H1 (cell line): Measurements from ENCODE around the gene THEM5. TPM values are rescaled to one million over a fixed set of nuclear protein-coding genes. Genes with fewer than 3 reads are reported as not detected.
A peak's percentile ranks its signal among the peaks of the same experiment; 100 is the strongest.

Experiments used
- CTCF ChIA-PET: fragments of 300-600 bp; sonication (Branson Sonifier 250); formaldehyde crosslinking; loops from one replicate; lab custom pipeline; 2021; ENCODE audit not compliant: partially characterized antibody; lab: Charles Lee
- POLR2A ChIA-PET: fragments of 300-600 bp; sonication (Branson Sonifier 250); formaldehyde crosslinking; loops from one replicate; lab custom pipeline; 2021; ENCODE audit warnings: inconsistent platforms; ENCODE audit not compliant: partially characterized antibody; lab: Charles Lee
- DNase-seq, 2 experiments: peaks; one replicate each; pipeline versions ENCODE4 v3.0.0 to v3.0.0-alpha.2; 2010 to 2022; ENCODE audit warnings: low spot score in 2 of 2, low read depth in 1 of 2, mixed read lengths in 1 of 2
- FAIRE-seq: peaks from 2 replicates; lab custom pipeline; 2011; peaks lifted over from hg19 to GRCh38; lab: Jason Lieb, UNC
- H2AFZ ChIP-seq: 2 replicates; pipeline ENCODE4 v1.8.1; 2012; ENCODE audit warnings: low read length, inconsistent platforms
- H2AK5ac ChIP-seq: 2 replicates; pipeline ENCODE4 v1.6.1; 2013; ENCODE audit warnings: low read depth, low read length
- H2BK120ac ChIP-seq: replicated peaks from 2 replicates; pipeline ENCODE3; 2013; ENCODE audit warnings: low read depth, low read length, inconsistent platforms
- H2BK12ac ChIP-seq: 2 replicates; pipeline ENCODE4 v1.6.1; 2013; ENCODE audit warnings: low read depth, low read length
- H2BK15ac ChIP-seq: 2 replicates; pipeline ENCODE4 v1.6.1; 2013; ENCODE audit warnings: low read length
- H2BK20ac ChIP-seq: 2 replicates; pipeline ENCODE4 v1.6.1; 2013; ENCODE audit warnings: low read length
- H2BK5ac ChIP-seq: 2 replicates; pipeline ENCODE4 v1.6.1; 2013; ENCODE audit warnings: low read depth, low read length
- H3K14ac ChIP-seq: 2 replicates; pipeline ENCODE4 v1.6.1; 2013; ENCODE audit warnings: inconsistent platforms; ENCODE audit not compliant: insufficient read length
- H3K18ac ChIP-seq: 2 replicates; pipeline ENCODE4 v1.6.1; 2013; ENCODE audit warnings: low read length; ENCODE audit errors: extremely low read depth
- H3K23ac ChIP-seq: 2 replicates; pipeline ENCODE4 v1.6.1; 2013; ENCODE audit warnings: inconsistent platforms; ENCODE audit not compliant: insufficient read length
- H3K23me2 ChIP-seq: 2 replicates; pipeline ENCODE4 v1.6.1; 2013; ENCODE audit warnings: low read depth, low read length
- H3K27ac ChIP-seq: 2 replicates; pipeline ENCODE4 v1.6.1; 2011; ENCODE audit warnings: low read depth, low read length, inconsistent platforms
- H3K27me3 ChIP-seq, 4 experiments: replicated peaks in 1 of 4; 1 replicate in 1 of 4; 2 replicates in 3 of 4; pipeline versions ENCODE4 v1.6.1 to v1.8.1; 2011 to 2013; ENCODE audit warnings: low read length in 3 of 4, mild to moderate bottlenecking in 3 of 4, inconsistent platforms in 2 of 4, mixed read lengths in 2 of 4, moderate library complexity in 1 of 4; ENCODE audit not compliant: control insufficient read depth in 3 of 4, insufficient read depth in 3 of 4; ENCODE audit errors: extremely low read depth in 1 of 4
- H3K36me3 ChIP-seq, 4 experiments: 2 replicates each; pipeline versions ENCODE4 v1.6.1 to v1.8.1; 2011 to 2013; ENCODE audit warnings: mild to moderate bottlenecking in 4 of 4, low read length in 3 of 4, moderate library complexity in 2 of 4, control low read depth in 1 of 4, inconsistent platforms in 1 of 4; ENCODE audit not compliant: insufficient read depth in 4 of 4, control insufficient read depth in 2 of 4
- H3K4ac ChIP-seq: replicated peaks from 2 replicates; pipeline ENCODE3; 2013; ENCODE audit warnings: low read length, low read depth, mixed read lengths, inconsistent platforms; ENCODE audit not compliant: insufficient read length
- H3K4me1 ChIP-seq, 4 experiments: replicated peaks in 1 of 4; 1 replicate in 1 of 4; 2 replicates in 3 of 4; pipeline versions ENCODE4 v1.6.1 to v1.8.1; 2011 to 2013; ENCODE audit warnings: low read length in 3 of 4, inconsistent platforms in 2 of 4, mixed read lengths in 1 of 4; ENCODE audit not compliant: insufficient read depth in 4 of 4, control insufficient read depth in 3 of 4
- H3K4me2 ChIP-seq, 2 experiments: 2 replicates each; pipeline versions ENCODE4 v1.6.1 to v1.8.1; 2011 to 2013; ENCODE audit warnings: low read depth in 2 of 2, low read length in 2 of 2, control low read depth in 1 of 2, inconsistent platforms in 1 of 2, mild to moderate bottlenecking in 1 of 2; ENCODE audit not compliant: insufficient read depth in 1 of 2
- H3K4me3 ChIP-seq, 4 experiments: fragments of 200-600, 300-600 bp in 1 of 4; sonication (generic), shearing (Covaris generic), sonication (Bioruptor Twin) in 1 of 4; 2 replicates each; pipeline versions ENCODE4 v1.5.1 to v1.8.1; 2011 to 2016; ENCODE audit warnings: low read length in 4 of 4, low read depth in 3 of 4, control low read depth in 2 of 4, inconsistent platforms in 2 of 4, mild to moderate bottlenecking in 2 of 4, mixed read lengths in 1 of 4, moderate library complexity in 1 of 4; ENCODE audit not compliant: insufficient read depth in 2 of 4; ENCODE audit errors: extremely low read depth in 1 of 4
- H3K56ac ChIP-seq: replicated peaks from 2 replicates; pipeline ENCODE3; 2013; ENCODE audit warnings: low read depth, mild to moderate bottlenecking, mixed read lengths, low read length, inconsistent platforms; ENCODE audit not compliant: insufficient read length
- H3K79me1 ChIP-seq: 2 replicates; pipeline ENCODE4 v1.6.1; 2013; ENCODE audit warnings: low read depth, low read length, control low read depth
- H3K79me2 ChIP-seq, 2 experiments: 2 replicates each; pipeline versions ENCODE4 v1.6.1 to v1.8.1; 2012 to 2013; ENCODE audit warnings: low read length in 2 of 2, mild to moderate bottlenecking in 2 of 2, inconsistent platforms in 1 of 2; ENCODE audit not compliant: insufficient read depth in 2 of 2, control insufficient read depth in 1 of 2
- H3K9ac ChIP-seq, 4 experiments: replicated peaks in 1 of 4; 1 replicate in 1 of 4; 2 replicates in 3 of 4; pipeline versions ENCODE4 v1.6.1 to v1.8.1; 2011 to 2013; ENCODE audit warnings: low read depth in 3 of 4, low read length in 3 of 4, control low read depth in 2 of 4, mild to moderate bottlenecking in 2 of 4, moderate library complexity in 2 of 4, inconsistent platforms in 1 of 4; ENCODE audit errors: extremely low read depth in 1 of 4
- H3K9me3 ChIP-seq, 2 experiments: 2 replicates each; pipeline versions ENCODE4 v1.6.1 to v1.8.1; 2012 to 2013; ENCODE audit warnings: mild to moderate bottlenecking in 2 of 2, moderate library complexity in 2 of 2, control low read depth in 1 of 2, inconsistent platforms in 1 of 2, low read depth in 1 of 2, low read length in 1 of 2, mixed read lengths in 1 of 2; ENCODE audit not compliant: insufficient read depth in 2 of 2
- H4K20me1 ChIP-seq, 2 experiments: replicated peaks in 1 of 2; 2 replicates each; pipeline versions ENCODE3 to v1.8.1; 2011 to 2013; ENCODE audit warnings: inconsistent platforms in 2 of 2, low read length in 2 of 2, mild to moderate bottlenecking in 1 of 2; ENCODE audit not compliant: insufficient read depth in 2 of 2, control insufficient read depth in 1 of 2
- H4K5ac ChIP-seq: 2 replicates; pipeline ENCODE4 v1.6.1; 2013; ENCODE audit warnings: low read length, low read depth, mixed read lengths, inconsistent platforms; ENCODE audit not compliant: insufficient read length
- H4K8ac ChIP-seq: 2 replicates; pipeline ENCODE4 v1.8.0; 2013; ENCODE audit warnings: mild to moderate bottlenecking, moderate library complexity, low read length, inconsistent platforms; ENCODE audit not compliant: insufficient read depth; ENCODE audit errors: extremely low read depth
- H4K91ac ChIP-seq: replicated peaks from 2 replicates; pipeline ENCODE3; 2013; ENCODE audit warnings: low read length, mixed read lengths, inconsistent platforms; ENCODE audit not compliant: insufficient read length
- ASH2L ChIP-seq: fragments of 200-600, 300-600 bp; sonication (generic); IDR thresholded peaks from one replicate; pipeline ENCODE4 v1.7.1; 2017; ENCODE audit warnings: low read length
- BACH1 ChIP-seq: IDR thresholded peaks from 2 replicates; pipeline ENCODE4 v1.6.1; 2012; ENCODE audit warnings: low read length, improper control_type of control experiment
- CBX8 ChIP-seq: fragments of 300-800, 300-1000 bp; sonication (generic); IDR thresholded peaks from 2 replicates; pipeline ENCODE4 v1.7.1; 2016; ENCODE audit warnings: low read depth, low read length, borderline replicate concordance
- CREB1 ChIP-seq: IDR thresholded peaks from 2 replicates; pipeline ENCODE4 v1.6.1; 2012; ENCODE audit warnings: inconsistent platforms
- HDAC6 ChIP-seq: IDR thresholded peaks from one replicate; pipeline ENCODE4 v1.7.1; 2012; ENCODE audit warnings: low read depth, mild to moderate bottlenecking, inconsistent platforms, low read length, moderate library complexity
- JUND ChIP-seq: IDR thresholded peaks from 2 replicates; pipeline ENCODE4 v1.6.1; 2011; ENCODE audit warnings: mild to moderate bottlenecking, improper control_type of control experiment, low read length
- KDM1A ChIP-seq: fragments of 200-600, 300-600 bp; sonication (generic); IDR thresholded peaks from 2 replicates; pipeline ENCODE4 v1.7.1; 2016; ENCODE audit warnings: mild to moderate bottlenecking, low read length, borderline replicate concordance
- KDM5A ChIP-seq: fragments of 200-600 bp; IDR thresholded peaks from 2 replicates; pipeline ENCODE4 v1.7.1; 2012; ENCODE audit warnings: mild to moderate bottlenecking, low read length, inconsistent platforms, mixed read lengths
- PHF8 ChIP-seq: fragments of 200-600 bp; sonication (generic); conservative IDR thresholded peaks from 2 replicates; pipeline ENCODE4 v1.7.1; 2012; ENCODE audit warnings: low read depth, mild to moderate bottlenecking, inconsistent platforms, low read length, moderate library complexity
- POLR2A ChIP-seq, 2 experiments: IDR thresholded peaks; 1 replicate in 1 of 2; 2 replicates in 1 of 2; pipeline ENCODE4 v1.6.1; 2011; ENCODE audit warnings: low read depth in 2 of 2, low read length in 2 of 2, mild to moderate bottlenecking in 2 of 2; ENCODE audit errors: control extremely low read depth in 1 of 2
- POLR2AphosphoS5 ChIP-seq: IDR thresholded peaks from 2 replicates; pipeline ENCODE4 v1.6.1; 2011; ENCODE audit warnings: low read depth, low read length
- POU5F1 ChIP-seq: IDR thresholded peaks from 2 replicates; pipeline ENCODE4 v1.6.1; 2011; ENCODE audit warnings: low read depth, mild to moderate bottlenecking, low read length, moderate library complexity
- RFX5 ChIP-seq: IDR thresholded peaks from 2 replicates; pipeline ENCODE4 v1.6.1; 2011; ENCODE audit warnings: low read depth, low read length, improper control_type of control experiment, borderline replicate concordance
- SIX5 ChIP-seq: IDR thresholded peaks from 2 replicates; pipeline ENCODE4 v1.6.1; 2011; ENCODE audit warnings: mild to moderate bottlenecking, low read depth, low read length
- SP4 ChIP-seq: IDR thresholded peaks from 2 replicates; pipeline ENCODE4 v1.6.1; 2012; ENCODE audit warnings: low read length, inconsistent platforms
- TEAD4 ChIP-seq: IDR thresholded peaks from 2 replicates; pipeline ENCODE4 v1.6.1; 2012; ENCODE audit warnings: low read depth, low read length, inconsistent platforms, mixed read lengths
- ZNF274 ChIP-seq: IDR thresholded peaks from 2 replicates; pipeline ENCODE4 v1.7.0; 2012; ENCODE audit warnings: low read length, borderline replicate concordance; ENCODE audit errors: extremely low read depth
- WGBS, 2 experiments: shearing (Covaris generic) in 1 of 2; methylation state at CpG; one replicate each; pipeline versions ENCODE4 v1.1.6 to v1.1.7; 2013 to 2015; ENCODE audit warnings: low lambda C conversion rate in 2 of 2, mixed read lengths in 2 of 2, inconsistent platforms in 1 of 2, low coverage in 1 of 2, missing lambda C conversion rate in 1 of 2; ENCODE audit not compliant: insufficient replicate concordance in 2 of 2, insufficient coverage in 1 of 2, insufficient read length in 1 of 2; ENCODE audit errors: extremely low coverage in 1 of 2, missing lambda C conversion rate in 1 of 2; 5-methylcytosine and 5-hydroxymethylcytosine counted together
- polyA plus RNA-seq, 7 experiments: library from polyadenylated mRNA; depleted of rRNA in 3 of 7; stranded (reverse) in 5 of 7; unstranded in 2 of 7; fragments of >200 nt in 5 of 7; fragments of 200-250 nt in 2 of 7; gene quantifications; 1 replicate in 5 of 7; 2 replicates in 1 of 7; 4 replicates in 1 of 7; pipeline versions ENCODE4 v1.2.1 to v1.2.3, GENCODE V29; 2011 to 2013; ENCODE audit warnings: missing spikeins in 2 of 7, mixed read lengths in 2 of 7
- total RNA-seq: library from RNA; stranded (reverse); fragmentation: NEBNext Ultra II Directional; extraction: Animal tissue kit (Norgen Biotek cat#: 25700); gene quantifications from 2 replicates; pipeline ENCODE4 v1.2.1, GENCODE V29; 2021

Gene THEM5
- total and polyA plus RNA-seq, 2 of the 8 experiments (the other 6 are each of a cell fraction or from before 2014, with no cell fraction given): not detected

GRCh38 chr1:151859891-151860293 lies 6.4 kb upstream of the THEM5 start:
- Histone ChIP-seq H2BK12ac (no peak overlapping the region), H2BK120ac (no peak overlapping the region), H2AFZ (no peak overlapping the region), H3K4ac (no peak overlapping the region), H2BK5ac (no peak overlapping the region), H3K27me3 (peaks cover 22 to 61% (median 53%) of the 10 kb centered on the region in 4 experiments), H4K8ac (no peak overlapping the region), H3K23me2 (peaks cover 2% of the 10 kb centered on the region; the same call in 1 of the 2 replicates), H3K9me3 (no peaks in the 10 kb centered on the region), H4K91ac (no peak overlapping the region), H3K18ac (no peak overlapping the region), H3K9ac (no peak overlapping the region), H4K5ac (no peak overlapping the region), H3K56ac (no peak overlapping the region), H3K79me2 (no peaks in the 10 kb centered on the region), H3K14ac (no peak overlapping the region), H2AK5ac (no peak overlapping the region), H3K4me1 (peaks cover 8 to 16% (median 12%) of the 10 kb centered on the region in 4 experiments), H3K4me3 (no peak overlapping the region), H3K23ac (no peak overlapping the region), H3K27ac (no peak overlapping the region), H2BK15ac (peak overlapping the region; percentile 72; the same call in 1 of the 2 replicates), H2BK20ac (no peak overlapping the region; the same call in 1 of the 2 replicates), H3K36me3 (no peaks in the 10 kb centered on the region), H4K20me1 (peaks cover 4 to 8% of the 10 kb centered on the region in 2 experiments), H3K79me1 (no peaks in the 10 kb centered on the region), H3K4me2 (peak overlapping the region; percentile 28 to 39; a peak in 1 of 4 replicates)
- no peak for FAIRE-seq
- ChIA-PET CTCF (interaction anchor here (0.9 to 1.8 kb wide), 8 partner anchors 10 to 186 kb away, joined by 3 to 5 read pairs (median 3); no protein-coding TSS in a partner anchor), POLR2A (interaction anchor here (0.8 to 0.9 kb wide), 2 partner anchors 11 to 21 kb away, joined by 3 to 4 read pairs; no protein-coding TSS in a partner anchor)
- 85% methylated on average over 6 of the region's 6 CpGs; no CpG with 5 or more reads in 1 of the 2 experiments for WGBS, 2 experiments
- DNase-seq: no peak
- TF ChIP-seq RFX5 (no peak), POLR2AphosphoS5 (no peak), KDM5A (no peak), KDM1A (no peak), POU5F1 (no peak), PHF8 (no peak), ZNF274 (no peak), POLR2A (IDR thresholded peaks at IDR 0.05; ENCODE audit: control extremely low read depth in 1 of 2, low read depth in 2 of 2, low read length in 2 of 2) (no peak), CBX8 (no peak), SP4 (no peak), JUND (no peak), TEAD4 (no peak), ASH2L (no peak), CREB1 (no peak), BACH1 (no peak), HDAC6 (no peak), SIX5 (no peak)
